Ishikawa (cell line): ENCODE results near the gene LPAR3.

Experiments used
- CEBPB ChIP-seq: IDR thresholded peaks from 2 replicates; pipeline ENCODE4 v1.6.1; 2012
- CREB1 ChIP-seq: IDR thresholded peaks from 2 replicates; pipeline ENCODE4 v1.6.1; 2012; ENCODE audit warnings: low read depth
- EGR1 ChIP-seq: IDR thresholded peaks from 2 replicates; pipeline ENCODE4 v1.6.1; 2012
- EP300 ChIP-seq: IDR thresholded peaks from 2 replicates; pipeline ENCODE4 v1.6.1; 2012; ENCODE audit warnings: borderline replicate concordance
- FOXM1 ChIP-seq: IDR thresholded peaks from 2 replicates; pipeline ENCODE4 v1.6.1; 2012; ENCODE audit warnings: low read depth, borderline replicate concordance
- MAX ChIP-seq: IDR thresholded peaks from 2 replicates; pipeline ENCODE4 v1.6.1; 2012
- NFIC ChIP-seq: IDR thresholded peaks from 2 replicates; pipeline ENCODE4 v1.6.1; 2012
- RAD21 ChIP-seq: IDR thresholded peaks from 2 replicates; pipeline ENCODE4 v1.6.1; 2012; ENCODE audit warnings: low read depth
- REST ChIP-seq: IDR thresholded peaks from 2 replicates; pipeline ENCODE4 v1.6.1; 2012; ENCODE audit warnings: low read depth, mild to moderate bottlenecking
- TAF1 ChIP-seq: IDR thresholded peaks from 2 replicates; pipeline ENCODE4 v1.6.1; 2012; ENCODE audit warnings: low read depth, mild to moderate bottlenecking
- TCF12 ChIP-seq: IDR thresholded peaks from 2 replicates; pipeline ENCODE4 v1.6.1; 2012; ENCODE audit warnings: low read depth
- TEAD4 ChIP-seq: IDR thresholded peaks from 2 replicates; pipeline ENCODE4 v1.6.1; 2012
- YY1 ChIP-seq: IDR thresholded peaks from 2 replicates; pipeline ENCODE4 v1.6.1; 2012; ENCODE audit warnings: low read depth
- ZBTB7A ChIP-seq: IDR thresholded peaks from 2 replicates; pipeline ENCODE4 v1.6.1; 2012; ENCODE audit warnings: low read depth

- TF ChIP-seq TAF1 (no peak), CEBPB (no peak), EP300 (no peak), FOXM1 (no peak), TEAD4 (no peak), YY1 (no peak), ZBTB7A (no peak), MAX (no peak), TCF12 (no peak), NFIC (no peak), RAD21 (no peak), REST (no peak), CREB1 (no peak), EGR1 (no peak)
Observed at GRCh38 chr1:84907095-84907827, 14.3 kb upstream of the LPAR3 start.
